Lower lobe of right lung (tissue), 2 donors: Measurements from ENCODE around the gene NXF3. TPM values are rescaled to one million over a fixed set of nuclear protein-coding genes. Genes with fewer than 3 reads are reported as not detected.
"Not testable (repeated sequence)": the region's sequence is repeated elsewhere in the genome, so short reads cannot be mapped to it uniquely, and the experiment has no call there.

Experiments used
- ATAC-seq, 2 donors: fragments of 200-7000 bp; cut with Tn5 transposase; one replicate each; pipeline ENCODE4 v1.9.1; 2020 to 2022; ENCODE audit warnings: mild to moderate bottlenecking in 2 of 2, moderate library complexity in 2 of 2
- DNase-seq: peaks from one replicate; pipeline ENCODE4 v3.0.0-alpha.2; 2020
- H3K27ac ChIP-seq: fragments of 200-600 bp; one replicate; pipeline ENCODE4 v1.8.0; 2022
- H3K27me3 ChIP-seq: fragments of 200-600 bp; one replicate; pipeline ENCODE4 v1.8.0; 2022; ENCODE audit warnings: low read depth
- H3K36me3 ChIP-seq: fragments of 200-600 bp; one replicate; pipeline ENCODE4 v1.8.0; 2022; ENCODE audit warnings: mild to moderate bottlenecking
- H3K4me1 ChIP-seq: fragments of 200-600 bp; one replicate; pipeline ENCODE4 v1.8.0; 2022
- H3K4me3 ChIP-seq: fragments of 200-600 bp; one replicate; pipeline ENCODE4 v1.8.0; 2022; ENCODE audit warnings: mild to moderate bottlenecking
- H3K9me3 ChIP-seq: fragments of 200-600 bp; one replicate; pipeline ENCODE4 v1.8.0; 2022
- CTCF ChIP-seq: fragments of 200-600 bp; IDR thresholded peaks from one replicate; pipeline ENCODE4 v1.8.0; 2022; ENCODE audit warnings: antibody characterized with exemption, mild to moderate bottlenecking
- intact Hi-C: fragments of 100-400 bp; cut with DNase I; formaldehyde crosslinking; loops from one replicate; pipeline ENCODE4 v1.11.0; 2022
- long read RNA-seq: library from polyadenylated mRNA; unstranded; transcript quantifications from one replicate; pipeline ENCODE4 v2.0.0, GENCODE V29; 2021
- total RNA-seq: library from RNA; stranded (reverse); fragmentation: NEBNext Ultra II Directional; extraction: Animal tissue kit (Norgen Biotek cat#: 25700); gene quantifications from one replicate; pipeline ENCODE4 v1.2.1, GENCODE V29; 2021
- donor health status: DM: no; HTN: yes; CAD: no; lungs with severe emphysema.

NXF3 gene
- total RNA-seq, result 13.5 TPM
- long read RNA-seq, partial matches to known transcripts, result 3 of 9 reads
- long read RNA-seq, other reads (novel, unspliced or antisense), result 2 of 9 reads

- no peak for TF ChIP-seq CTCF
- Histone ChIP-seq H3K4me3 (peak within 1 kb of the TSS; percentile 27), H3K27ac (no peak within 1 kb of the TSS), H3K9me3 (no peaks in the 10 kb centered on the region), H3K4me1 (no peaks in the 10 kb centered on the region), H3K36me3 (no peaks in the 10 kb centered on the region), H3K27me3 (no peaks in the 10 kb centered on the region)
- ATAC-seq (no peak), DNase-seq (no peak)
- intact Hi-C loops, result no loop called here
These were observed at the start of gene NXF3 for GRCh38 chrX:103092942-103093341. NXF3 (minus strand) TSS chrX:103093143; CDS start chrX:103093023, 120 bp downstream.

GRCh38 chrX:103136528-103136927 is 43.6 kb upstream of the NXF3 start:
- H3K27ac ChIP-seq, H3K27me3 ChIP-seq, H3K36me3 ChIP-seq, H3K4me1 ChIP-seq, ATAC-seq, DNase-seq, H3K9me3 ChIP-seq, intact Hi-C loops, H3K4me3 ChIP-seq: not testable (repeated sequence)

GRCh38 chrX:103124284-103124683 is 31.3 kb upstream of the NXF3 start:
- no peak for TF ChIP-seq CTCF
- H3K4me3 ChIP-seq, result no peak overlapping the region
- H3K9me3 ChIP-seq, result no peaks in the 10 kb centered on the region
- no peak overlapping the region for H3K27ac ChIP-seq
- H3K4me1 ChIP-seq, result no peaks in the 10 kb centered on the region
- H3K27me3 ChIP-seq, result no peaks in the 10 kb centered on the region
- H3K36me3 ChIP-seq, result no peaks in the 10 kb centered on the region
- no peak for ATAC-seq
- intact Hi-C loops, result no loop called here
- no peak for DNase-seq

- Histone ChIP-seq H3K9me3 (no peaks in the 10 kb centered on the region), H3K4me1 (no peaks in the 10 kb centered on the region), H3K27ac (no peak overlapping the region), H3K4me3 (no peak overlapping the region), H3K36me3 (no peaks in the 10 kb centered on the region), H3K27me3 (no peaks in the 10 kb centered on the region)
- DNase-seq, result no peak
- intact Hi-C loops, result no loop called here
- no peak for ATAC-seq
- TF ChIP-seq CTCF, result no peak
These were observed 27.8 kb upstream of the NXF3 start for GRCh38 chrX:103120748-103121147.

- not testable (repeated sequence) for ATAC-seq
These were observed 24.0 kb upstream of the NXF3 start for GRCh38 chrX:103116970-103117369.

GRCh38 chrX:103109497-103109896 is 16.6 kb upstream of the NXF3 start:
- DNase-seq, result not testable (repeated sequence)

More at GRCh38 chrX:103116970-103117369, 24.0 kb upstream of the NXF3 start:
- H3K36me3 ChIP-seq, H3K27ac ChIP-seq, H3K4me3 ChIP-seq, H3K27me3 ChIP-seq, H3K9me3 ChIP-seq, H3K4me1 ChIP-seq, DNase-seq, intact Hi-C loops: not testable (repeated sequence)

GRCh38 chrX:103107836-103108235 is 14.9 kb upstream of the NXF3 start:
- no peaks in the 10 kb centered on the region for H3K9me3 ChIP-seq
- H3K4me1 ChIP-seq, result no peaks in the 10 kb centered on the region
- H3K36me3 ChIP-seq, result no peaks in the 10 kb centered on the region
- no peak for TF ChIP-seq CTCF
- DNase-seq (no peak), ATAC-seq (no peak)
- H3K4me3 ChIP-seq, result no peak overlapping the region
- intact Hi-C loops, result no loop called here
- no peak overlapping the region for H3K27ac ChIP-seq
- no peaks in the 10 kb centered on the region for H3K27me3 ChIP-seq

More at GRCh38 chrX:103109497-103109896, 16.6 kb upstream of the NXF3 start:
- H3K27me3 ChIP-seq, H3K36me3 ChIP-seq, H3K27ac ChIP-seq, H3K4me1 ChIP-seq, ATAC-seq, H3K4me3 ChIP-seq, H3K9me3 ChIP-seq, intact Hi-C loops: not testable (repeated sequence)

- DNase-seq, H3K36me3 ChIP-seq, intact Hi-C loops, H3K27ac ChIP-seq, H3K27me3 ChIP-seq, H3K9me3 ChIP-seq, H3K4me1 ChIP-seq, ATAC-seq, H3K4me3 ChIP-seq: not testable (repeated sequence)
These were observed 14.3 kb upstream of the NXF3 start for GRCh38 chrX:103107227-103107737.

GRCh38 chrX:103104370-103104769 is 11.4 kb upstream of the NXF3 start:
- H3K36me3 ChIP-seq, DNase-seq, H3K4me1 ChIP-seq, H3K27me3 ChIP-seq, intact Hi-C loops, H3K9me3 ChIP-seq, H3K27ac ChIP-seq, ATAC-seq, H3K4me3 ChIP-seq: not testable (repeated sequence)

GRCh38 chrX:103103866-103104265 is 10.9 kb upstream of the NXF3 start:
- H3K36me3 ChIP-seq, H3K27ac ChIP-seq, ATAC-seq, H3K27me3 ChIP-seq, DNase-seq, H3K9me3 ChIP-seq, H3K4me1 ChIP-seq, H3K4me3 ChIP-seq, intact Hi-C loops: not testable (repeated sequence)
